Naive thymus-derived CD4-positive, alpha-beta T cell (primary cell): ENCODE measurements around the gene UGGT1. TPM values are rescaled to one million over a fixed set of nuclear protein-coding genes. Genes with fewer than 3 reads are reported as not detected.
A peak's percentile ranks its signal among the peaks of the same experiment; 100 is the strongest.

Experiments used
- ATAC-seq: fragments of 150-1000 bp; cut with Tn5 transposase; 2 replicates; pipeline ENCODE4 v1.10.0; 2021; ENCODE audit warnings: mild to moderate bottlenecking, moderate library complexity
- CTCF ChIA-PET: fragments of 350-600 bp; sonication (Branson Sonifier 250); formaldehyde crosslinking; loops from one replicate; lab custom pipeline; 2021; ENCODE audit warnings: antibody characterized with exemption; lab: Charles Lee
- POLR2A ChIA-PET: fragments of 350-600 bp; sonication (Branson Sonifier 250); formaldehyde crosslinking; loops from one replicate; lab custom pipeline; 2021; ENCODE audit warnings: antibody characterized with exemption, inconsistent platforms; lab: Charles Lee
- DNase-seq, 9 donors: peaks; one replicate each; pipeline versions ENCODE4 v3.0.0 to v3.0.0-alpha.2; 2020 to 2022; ENCODE audit warnings: mixed read lengths in 1 of 9
- H3K27ac ChIP-seq: one replicate; pipeline ENCODE4 v1.7.0; 2013; ENCODE audit warnings: mild to moderate bottlenecking, low read depth, low read length, moderate library complexity
- H3K27me3 ChIP-seq, 2 donors: one replicate each; pipeline ENCODE4 v1.7.0; 2013; ENCODE audit warnings: low read length in 2 of 2, mild to moderate bottlenecking in 2 of 2, moderate library complexity in 2 of 2; ENCODE audit not compliant: control insufficient read depth in 2 of 2, insufficient read depth in 2 of 2
- H3K36me3 ChIP-seq, 3 experiments: 1 replicate in 2 of 3; 2 replicates in 1 of 3; pipeline ENCODE4 v1.7.0; 2013; ENCODE audit warnings: low read length in 3 of 3, mild to moderate bottlenecking in 3 of 3, moderate library complexity in 1 of 3; ENCODE audit not compliant: insufficient read depth in 3 of 3, control insufficient read depth in 2 of 3
- H3K4me1 ChIP-seq, 2 donors: one replicate each; pipeline ENCODE4 v1.7.0; 2013; ENCODE audit warnings: low read length in 2 of 2, mild to moderate bottlenecking in 2 of 2, moderate library complexity in 1 of 2; ENCODE audit not compliant: control insufficient read depth in 2 of 2, insufficient read depth in 2 of 2
- H3K4me3 ChIP-seq: 2 replicates; pipeline ENCODE4 v1.7.0; 2013; ENCODE audit warnings: mild to moderate bottlenecking, low read length
- H3K9me3 ChIP-seq, 3 experiments: 1 replicate in 2 of 3; 2 replicates in 1 of 3; pipeline ENCODE4 v1.7.0; 2013; ENCODE audit warnings: low read length in 3 of 3; ENCODE audit not compliant: control insufficient read depth in 2 of 3
- H3K27ac Mint-ChIP-seq, 9 donors: one replicate each; pipeline ENCODE4 v1.8.0; 2020 to 2022; ENCODE audit warnings: mixed read lengths in 9 of 9, mild to moderate bottlenecking in 8 of 9, moderate library complexity in 5 of 9, inconsistent platforms in 2 of 9
- H3K27me3 Mint-ChIP-seq, 5 donors: one replicate each; pipeline ENCODE4 v1.8.0; 2021 to 2022; ENCODE audit warnings: mixed read lengths in 5 of 5, mild to moderate bottlenecking in 1 of 5
- H3K36me3 Mint-ChIP-seq, 5 donors: one replicate each; pipeline ENCODE4 v1.8.0; 2020 to 2022; ENCODE audit warnings: mixed read lengths in 5 of 5, mild to moderate bottlenecking in 3 of 5, inconsistent platforms in 1 of 5
- H3K4me1 Mint-ChIP-seq, 7 donors: one replicate each; pipeline ENCODE4 v1.8.0; 2020 to 2022; ENCODE audit warnings: mixed read lengths in 7 of 7, mild to moderate bottlenecking in 3 of 7, inconsistent platforms in 1 of 7
- H3K4me3 Mint-ChIP-seq, 10 donors: one replicate each; pipeline ENCODE4 v1.8.0; 2020 to 2022; ENCODE audit warnings: mild to moderate bottlenecking in 10 of 10, mixed read lengths in 10 of 10, moderate library complexity in 6 of 10, inconsistent platforms in 2 of 10
- H3K9me3 Mint-ChIP-seq, 11 donors: one replicate each; pipeline ENCODE4 v1.8.0; 2020 to 2022; ENCODE audit warnings: mixed read lengths in 11 of 11, mild to moderate bottlenecking in 4 of 11, inconsistent platforms in 1 of 11, moderate library complexity in 1 of 11
- intact Hi-C, 2 donors: fragments of 100-400 bp; cut with micrococcal nuclease; formaldehyde crosslinking; loops; one replicate each; pipeline ENCODE4 v1.15.1; 2023
- polyA plus RNA-seq, 2 donors: library from polyadenylated mRNA; unstranded; fragments of 300-500 nt; fragmentation: Illumina TruSeq; gene quantifications; one replicate each; pipeline ENCODE4 v1.2.3, GENCODE V29; 2021
- total RNA-seq, 6 experiments: library from RNA in 5 of 6; stranded (reverse) in 5 of 6; gene quantifications; 1 replicate in 5 of 6; 2 replicates in 1 of 6; pipeline ENCODE4 v1.2.3 and lab custom pipeline; 2021 to 2026

Gene UGGT1
- total and polyA plus RNA-seq, 7 experiments from 2014 or later: 11.6 to 75.6 (median 42.7) TPM

- intact Hi-C loops: loop anchor here in 1 of 2 donors (2.0 kb wide), 1 partner anchor 36 kb away; no protein-coding TSS in a partner anchor
- H3K27ac Mint-ChIP-seq: peak overlapping the region in 6 of 9 donors; percentile 29 to 88 (median 48)
Measured at GRCh38 chr2:128197059-128197458, 106.1 kb downstream of the UGGT1 start.

GRCh38 chr2:128198656-128199055 is 107.7 kb downstream of the UGGT1 start:
- H3K9me3 Mint-ChIP-seq: peaks cover 0 to 1% (median 0%) of the 10 kb centered on the region in 11 donors
- H3K27ac ChIP-seq: no peak overlapping the region
- peaks cover 3 to 22% of the 10 kb centered on the region in 2 donors for H3K4me1 ChIP-seq
- H3K27ac Mint-ChIP-seq: peak overlapping the region in 2 of 9 donors; percentile 5 to 34
- no peaks in the 10 kb centered on the region for H3K36me3 ChIP-seq
- no peak for DNase-seq
- no peak overlapping the region for H3K4me3 Mint-ChIP-seq
- peaks cover 0 to 3% (median 0%) of the 10 kb centered on the region in 5 donors for H3K27me3 Mint-ChIP-seq
- intact Hi-C loops: no loop called here
- peaks cover 0 to 8% (median 3%) of the 10 kb centered on the region in 5 donors for H3K36me3 Mint-ChIP-seq
- ChIA-PET POLR2A (no interaction called here), CTCF (no interaction called here)
- H3K27me3 ChIP-seq: no peaks in the 10 kb centered on the region
- no peaks in the 10 kb centered on the region for H3K9me3 ChIP-seq
- no peak for ATAC-seq
- peaks cover 22 to 33% (median 30%) of the 10 kb centered on the region in 7 donors for H3K4me1 Mint-ChIP-seq
- H3K4me3 ChIP-seq: no peak overlapping the region

More at GRCh38 chr2:128197059-128197458, 106.1 kb downstream of the UGGT1 start:
- Mint-ChIP-seq H3K4me3 (peak overlapping the region in 5 of 10 donors; percentile 28 to 66 (median 58)), H3K27me3 (no peaks in the 10 kb centered on the region), H3K4me1 (peaks cover 24 to 41% (median 30%) of the 10 kb centered on the region in 7 donors), H3K9me3 (peaks cover 0 to 1% (median 0%) of the 10 kb centered on the region in 11 donors), H3K36me3 (peaks cover 6 to 13% (median 10%) of the 10 kb centered on the region in 5 donors)
- Histone ChIP-seq H3K27me3 (no peaks in the 10 kb centered on the region), H3K27ac (no peak overlapping the region), H3K9me3 (no peaks in the 10 kb centered on the region), H3K4me1 (peaks cover 3 to 22% of the 10 kb centered on the region in 2 donors), H3K4me3 (no peak overlapping the region), H3K36me3 (peaks cover 0 to under 1% (median 0%) of the 10 kb centered on the region in 3 experiments)
- DNase-seq (peak in 2 of 9 donors; percentile 5 to 9), ATAC-seq (no peak)
- ChIA-PET CTCF (no interaction called here), POLR2A (no interaction called here)

GRCh38 chr2:128199141-128199540 is 108.1 kb downstream of the UGGT1 start:
- ATAC-seq (no peak), DNase-seq (no peak)
- CTCF ChIA-PET: no interaction called here
- Histone ChIP-seq H3K27ac (no peak overlapping the region), H3K9me3 (no peaks in the 10 kb centered on the region), H3K36me3 (no peaks in the 10 kb centered on the region), H3K4me3 (no peak overlapping the region), H3K27me3 (no peaks in the 10 kb centered on the region), H3K4me1 (peaks cover 3 to 22% of the 10 kb centered on the region in 2 donors)
- H3K9me3 Mint-ChIP-seq: peaks cover 0 to 1% (median 0%) of the 10 kb centered on the region in 11 donors
- H3K4me1 Mint-ChIP-seq: peaks cover 22 to 31% (median 30%) of the 10 kb centered on the region in 7 donors
- no peak overlapping the region for H3K4me3 Mint-ChIP-seq
- intact Hi-C loops: no loop called here
- peak overlapping the region in 1 of 9 donors; percentile 5 for H3K27ac Mint-ChIP-seq
- peaks cover 0 to 3% (median 0%) of the 10 kb centered on the region in 5 donors for H3K27me3 Mint-ChIP-seq
- H3K36me3 Mint-ChIP-seq: peaks cover 0 to 8% (median 3%) of the 10 kb centered on the region in 5 donors
- POLR2A ChIA-PET: no interaction called here

GRCh38 chr2:128202791-128203190 is 111.8 kb downstream of the UGGT1 start:
- CTCF ChIA-PET: no interaction called here
- DNase-seq (no peak), ATAC-seq (no peak)
- intact Hi-C loops: no loop called here
- Mint-ChIP-seq H3K36me3 (peaks cover 0 to 3% (median 0%) of the 10 kb centered on the region in 5 donors), H3K27ac (no peak overlapping the region), H3K9me3 (peaks cover 0 to 3% (median 0%) of the 10 kb centered on the region in 11 donors), H3K4me1 (no peaks in the 10 kb centered on the region), H3K27me3 (peaks cover 0 to 15% (median 0%) of the 10 kb centered on the region in 5 donors), H3K4me3 (no peak overlapping the region)
- Histone ChIP-seq H3K9me3 (no peaks in the 10 kb centered on the region), H3K4me3 (no peak overlapping the region), H3K27me3 (no peaks in the 10 kb centered on the region), H3K4me1 (no peaks in the 10 kb centered on the region), H3K27ac (no peak overlapping the region), H3K36me3 (no peaks in the 10 kb centered on the region)
- POLR2A ChIA-PET: no interaction called here

- POLR2A ChIA-PET: no interaction called here
- DNase-seq: no peak
Measured at GRCh38 chr2:128206245-128206644, 115.2 kb downstream of the UGGT1 start.

GRCh38 chr2:128208023-128208422 is 117.0 kb downstream of the UGGT1 start:
- Histone ChIP-seq H3K9me3 (no peaks in the 10 kb centered on the region), H3K27me3 (no peaks in the 10 kb centered on the region), H3K27ac (no peak overlapping the region), H3K4me3 (no peak overlapping the region), H3K4me1 (no peaks in the 10 kb centered on the region), H3K36me3 (no peaks in the 10 kb centered on the region)
- H3K27ac Mint-ChIP-seq: no peak overlapping the region
- H3K4me3 Mint-ChIP-seq: no peak overlapping the region
- no peaks in the 10 kb centered on the region for H3K4me1 Mint-ChIP-seq
- ChIA-PET CTCF (no interaction called here), POLR2A (no interaction called here)
- no peaks in the 10 kb centered on the region for H3K36me3 Mint-ChIP-seq
- peaks cover 0 to 11% (median 0%) of the 10 kb centered on the region in 5 donors for H3K27me3 Mint-ChIP-seq
- peaks cover 0 to 7% (median 0%) of the 10 kb centered on the region in 11 donors for H3K9me3 Mint-ChIP-seq
- DNase-seq: no peak
- intact Hi-C loops: no loop called here
- ATAC-seq: no peak

More at GRCh38 chr2:128206245-128206644, 115.2 kb downstream of the UGGT1 start:
- intact Hi-C loops: no loop called here
- Histone ChIP-seq H3K27ac (no peak overlapping the region), H3K4me3 (no peak overlapping the region), H3K9me3 (no peaks in the 10 kb centered on the region), H3K27me3 (no peaks in the 10 kb centered on the region), H3K36me3 (no peaks in the 10 kb centered on the region), H3K4me1 (no peaks in the 10 kb centered on the region)
- peaks cover 0 to 15% (median 0%) of the 10 kb centered on the region in 5 donors for H3K27me3 Mint-ChIP-seq
- H3K9me3 Mint-ChIP-seq: peaks cover 0 to 7% (median 0%) of the 10 kb centered on the region in 11 donors
- H3K4me3 Mint-ChIP-seq: no peak overlapping the region
- CTCF ChIA-PET: no interaction called here
- no peak overlapping the region for H3K27ac Mint-ChIP-seq
- no peak for ATAC-seq
- H3K4me1 Mint-ChIP-seq: no peaks in the 10 kb centered on the region
- H3K36me3 Mint-ChIP-seq: no peaks in the 10 kb centered on the region
